ENCODE results near the gene KHDRBS2.

DNA sequence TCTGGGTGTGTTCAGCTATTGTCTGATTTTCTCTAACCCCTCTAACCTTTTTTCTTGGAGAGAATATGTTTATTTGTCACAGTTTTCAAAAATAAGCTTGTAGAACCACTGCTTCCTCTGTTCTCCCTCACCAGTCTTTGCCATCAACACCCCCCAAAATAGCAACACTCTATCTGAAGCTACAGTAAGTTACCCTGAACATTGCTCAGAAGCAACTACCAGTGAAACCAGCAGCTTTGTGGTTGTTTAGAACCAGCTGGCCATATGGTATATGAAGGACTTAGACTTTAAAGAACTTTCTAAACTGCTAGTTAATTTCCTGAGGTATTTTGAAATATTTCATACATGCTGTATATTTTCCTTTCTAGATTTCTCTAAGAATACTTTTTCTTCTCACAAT, 242.9 kb downstream of the KHDRBS2 start:
- TF ChIP-seq, protein P1, sequence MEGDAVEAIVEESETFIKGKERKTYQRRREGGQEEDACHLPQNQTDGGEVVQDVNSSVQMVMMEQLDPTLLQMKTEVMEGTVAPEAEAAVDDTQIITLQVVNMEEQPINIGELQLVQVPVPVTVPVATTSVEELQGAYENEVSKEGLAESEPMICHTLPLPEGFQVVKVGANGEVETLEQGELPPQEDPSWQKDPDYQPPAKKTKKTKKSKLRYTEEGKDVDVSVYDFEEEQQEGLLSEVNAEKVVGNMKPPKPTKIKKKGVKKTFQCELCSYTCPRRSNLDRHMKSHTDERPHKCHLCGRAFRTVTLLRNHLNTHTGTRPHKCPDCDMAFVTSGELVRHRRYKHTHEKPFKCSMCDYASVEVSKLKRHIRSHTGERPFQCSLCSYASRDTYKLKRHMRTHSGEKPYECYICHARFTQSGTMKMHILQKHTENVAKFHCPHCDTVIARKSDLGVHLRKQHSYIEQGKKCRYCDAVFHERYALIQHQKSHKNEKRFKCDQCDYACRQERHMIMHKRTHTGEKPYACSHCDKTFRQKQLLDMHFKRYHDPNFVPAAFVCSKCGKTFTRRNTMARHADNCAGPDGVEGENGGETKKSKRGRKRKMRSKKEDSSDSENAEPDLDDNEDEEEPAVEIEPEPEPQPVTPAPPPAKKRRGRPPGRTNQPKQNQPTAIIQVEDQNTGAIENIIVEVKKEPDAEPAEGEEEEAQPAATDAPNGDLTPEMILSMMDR (IDR thresholded peaks at IDR 0.05; ENCODE audit: low read depth, low read length), result no peak
- TF ChIP-seq EZH2phosphoT487 (IDR thresholded peaks at IDR 0.05; ENCODE audit: low read depth), result no peak
